ENCODE data around the gene FKBP7.

- TF ChIP-seq POLR2A (IDR thresholded peaks at IDR 0.05) (no peak), CTCF (IDR thresholded peaks at IDR 0.05) (no peak)
These were observed 9.1 kb downstream of the FKBP7 start for GRCh38 chr2:178469219-178469849.
